Activated naive CD8-positive, alpha-beta T cell treated with anti-CD3 and anti-CD28 coated beads, Interleukin-2, amount 50 U/mL, for 16 hours (primary cell): Measurements from ENCODE around the gene CDRT15.
"Not testable (repeated sequence)": the region's sequence is repeated elsewhere in the genome, so short reads cannot be mapped to it uniquely, and the experiment has no call there.

Source experiments
- DNase-seq: peaks from one replicate; pipeline ENCODE4 v3.0.0-alpha.2; 2020; ENCODE audit warnings: low read depth, low spot score

Gene CDRT15

GRCh38 chr17:14207791-14208190 lies 28.9 kb downstream of the CDRT15 start:
- DNase-seq = no peak

- no peak for DNase-seq
These were observed 29.8 kb downstream of the CDRT15 start for GRCh38 chr17:14206891-14207290.

- DNase-seq = no peak
These were observed 30.6 kb downstream of the CDRT15 start for GRCh38 chr17:14205992-14206461.

- DNase-seq = no peak
These were observed 31.3 kb downstream of the CDRT15 start for GRCh38 chr17:14205380-14205779.

- no peak for DNase-seq
These were observed 32.1 kb downstream of the CDRT15 start for GRCh38 chr17:14204546-14204945.

- DNase-seq = no peak
These were observed 32.6 kb downstream of the CDRT15 start for GRCh38 chr17:14204084-14204483.

GRCh38 chr17:14203388-14203787 lies 33.3 kb downstream of the CDRT15 start:
- no peak for DNase-seq

- no peak for DNase-seq
These were observed 34.1 kb downstream of the CDRT15 start for GRCh38 chr17:14202388-14203166.

- DNase-seq = no peak
These were observed 34.7 kb downstream of the CDRT15 start for GRCh38 chr17:14201988-14202380.

GRCh38 chr17:14201021-14201987 lies 35.4 kb downstream of the CDRT15 start:
- DNase-seq = no peak

GRCh38 chr17:14200354-14200753 lies 36.3 kb downstream of the CDRT15 start:
- no peak for DNase-seq

GRCh38 chr17:14199601-14200000 lies 37.1 kb downstream of the CDRT15 start:
- DNase-seq = no peak

GRCh38 chr17:14198575-14198974 lies 38.1 kb downstream of the CDRT15 start:
- DNase-seq = no peak

GRCh38 chr17:14198013-14198412 lies 38.6 kb downstream of the CDRT15 start:
- DNase-seq = no peak

- DNase-seq = no peak
These were observed 39.1 kb downstream of the CDRT15 start for GRCh38 chr17:14197586-14197985.

GRCh38 chr17:14197057-14197456 lies 39.6 kb downstream of the CDRT15 start:
- no peak for DNase-seq

GRCh38 chr17:14196377-14196997 lies 40.2 kb downstream of the CDRT15 start:
- DNase-seq = no peak

GRCh38 chr17:14192636-14193344 lies 43.9 kb downstream of the CDRT15 start:
- DNase-seq = not testable (repeated sequence)

GRCh38 chr17:14192039-14192438 lies 44.6 kb downstream of the CDRT15 start:
- DNase-seq = not testable (repeated sequence)

GRCh38 chr17:14191469-14191868 lies 45.2 kb downstream of the CDRT15 start:
- not testable (repeated sequence) for DNase-seq

GRCh38 chr17:14190774-14191173 lies 45.9 kb downstream of the CDRT15 start:
- not testable (repeated sequence) for DNase-seq
